Measurements from ENCODE around the gene F2R. TPM values are rescaled to one million over a fixed set of nuclear protein-coding genes. Genes with fewer than 3 reads are reported as not detected.

F2R gene
- total and polyA plus RNA-seq, 2 of the 13 experiments (the other 11 are each of a cell fraction or from before 2014, with no cell fraction given): 8.3 to 12.3 TPM

DNA sequence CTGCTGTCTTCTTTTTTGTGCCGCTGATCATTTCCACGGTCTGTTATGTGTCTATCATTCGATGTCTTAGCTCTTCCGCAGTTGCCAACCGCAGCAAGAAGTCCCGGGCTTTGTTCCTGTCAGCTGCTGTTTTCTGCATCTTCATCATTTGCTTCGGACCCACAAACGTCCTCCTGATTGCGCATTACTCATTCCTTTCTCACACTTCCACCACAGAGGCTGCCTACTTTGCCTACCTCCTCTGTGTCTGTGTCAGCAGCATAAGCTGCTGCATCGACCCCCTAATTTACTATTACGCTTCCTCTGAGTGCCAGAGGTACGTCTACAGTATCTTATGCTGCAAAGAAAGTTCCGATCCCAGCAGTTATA is 17.1 kb downstream of the F2R start:
- WGBS (ENCODE audit: low lambda C conversion rate): 91% methylated on average over 13 of the region's 13 CpGs
- no peak overlapping the region for H2AFZ ChIP-seq (ENCODE audit: low read length)
- FAIRE-seq: no peak
- POLR2A ChIA-PET: no interaction called here
- intact Hi-C loops (cut with micrococcal nuclease; ENCODE audit: unreplicated experiment): no loop called here
- in situ Hi-C loops (cut with HindIII; ENCODE audit: extremely low pct_ligation_motif_present, low pct_unique_long_range_greater_than_20kb): no loop called here
- H3K4me1 ChIP-seq (ENCODE audit: insufficient read depth, low read length): no peaks in the 10 kb centered on the region
- H3K79me2 ChIP-seq (ENCODE audit: insufficient read depth, low read length): no peaks in the 10 kb centered on the region
- H3K4me3 ChIP-seq (replicated peaks in 1 of 3; ENCODE audit: insufficient read depth in 1 of 3, low read depth in 2 of 3, low read length in 3 of 3): no peak overlapping the region
- ATAC-seq: no peak
- no peak for DNase-seq (ENCODE audit: low spot score)
- no peak for TF ChIP-seq ZSCAN30 (CRISPR knock-in tag; IDR thresholded peaks at IDR 0.05)
- TF ChIP-seq SPEN (CRISPR knock-in tag; IDR thresholded peaks at IDR 0.05; ENCODE audit: low read depth): no peak
- no peak for TF ChIP-seq ISX (CRISPR knock-in tag; conservative IDR thresholded peaks at IDR 0.05)
- TF ChIP-seq SP5 (CRISPR knock-in tag; IDR thresholded peaks at IDR 0.05; ENCODE audit: borderline replicate concordance, low read depth): no peak
- no peak for TF ChIP-seq U2AF2 (IDR thresholded peaks at IDR 0.05; ENCODE audit: low read depth, low read length)
- no peak for TF ChIP-seq ZNF761 (CRISPR knock-in tag; conservative IDR thresholded peaks at IDR 0.05)
- TF ChIP-seq ZFAT (CRISPR knock-in tag; conservative IDR thresholded peaks at IDR 0.05): no peak
- no peak for TF ChIP-seq XRCC5 (optimal IDR thresholded peaks at IDR 0.05; ENCODE audit: low read length)
- TF ChIP-seq IKZF4 (CRISPR knock-in tag; IDR thresholded peaks at IDR 0.05; ENCODE audit: borderline replicate concordance, low read depth, not compliant biosample characterization): no peak
- TF ChIP-seq ZNF3 (CRISPR knock-in tag; IDR thresholded peaks at IDR 0.05): no peak
- no peak for TF ChIP-seq GATAD2A (CRISPR knock-in tag; IDR thresholded peaks at IDR 0.05)
- no peak for TF ChIP-seq SRY (CRISPR knock-in tag; IDR thresholded peaks at IDR 0.05)
- no peak for TF ChIP-seq GATAD1 (CRISPR knock-in tag; IDR thresholded peaks at IDR 0.05)
- TF ChIP-seq, protein P1, sequence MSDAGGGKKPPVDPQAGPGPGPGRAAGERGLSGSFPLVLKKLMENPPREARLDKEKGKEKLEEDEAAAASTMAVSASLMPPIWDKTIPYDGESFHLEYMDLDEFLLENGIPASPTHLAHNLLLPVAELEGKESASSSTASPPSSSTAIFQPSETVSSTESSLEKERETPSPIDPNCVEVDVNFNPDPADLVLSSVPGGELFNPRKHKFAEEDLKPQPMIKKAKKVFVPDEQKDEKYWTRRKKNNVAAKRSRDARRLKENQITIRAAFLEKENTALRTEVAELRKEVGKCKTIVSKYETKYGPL (CRISPR knock-in tag; IDR thresholded peaks at IDR 0.05): no peak
- TF ChIP-seq PAX8 (CRISPR knock-in tag; IDR thresholded peaks at IDR 0.05; ENCODE audit: borderline replicate concordance): no peak
- no peak for TF ChIP-seq NKX3-1 (CRISPR knock-in tag; IDR thresholded peaks at IDR 0.05)
- no peak for TF ChIP-seq KDM3A (CRISPR knock-in tag; IDR thresholded peaks at IDR 0.05; ENCODE audit: low read depth)
- TF ChIP-seq YY1 (IDR thresholded peaks at IDR 0.05; ENCODE audit: insufficient read depth, insufficient replicate concordance, low read depth, low read length): no peak
- TF ChIP-seq U2AF1 (optimal IDR thresholded peaks at IDR 0.05; ENCODE audit: low read depth, low read length): no peak
- no peak for TF ChIP-seq NFE2L2 (IDR thresholded peaks at IDR 0.05; ENCODE audit: low read length)
- no peak overlapping the region for H3K4me2 ChIP-seq (ENCODE audit: low read depth, low read length)
- no TSS peak for BruUV-seq (replicated peaks)
- no peak overlapping the region for H3K27ac ChIP-seq (ENCODE audit: extremely low read length, insufficient read depth, low read length)
- 0 out of 5 replicates have a peak, but pooled peaks cover 0 to 4% of the 10 kb centered on the region in 2 experiments for H3K36me3 ChIP-seq (replicated peaks in 1 of 2; ENCODE audit: control insufficient read depth in 1 of 2, insufficient read depth in 2 of 2, low read length in 2 of 2)
- no peaks in the 10 kb centered on the region for H3K9me3 ChIP-seq (ENCODE audit: low read length)
- no peaks in the 10 kb centered on the region for H3K27me3 ChIP-seq (ENCODE audit: control insufficient read depth in 1 of 2, insufficient read depth in 2 of 2, low read length in 2 of 2)
- no peaks in the 10 kb centered on the region for H4K20me1 ChIP-seq (ENCODE audit: insufficient read depth, low read length)
- no peak overlapping the region for H3K9ac ChIP-seq (ENCODE audit: insufficient read depth, low read depth, low read length)
- CTCF ChIA-PET (ENCODE audit: low intra/inter-chr PET ratio, low total read pairs): no interaction called here
